HCT116 (cell line): ENCODE measurements around the gene DOK5. TPM values are rescaled to one million over a fixed set of nuclear protein-coding genes. Genes with fewer than 3 reads are reported as not detected.

Source experiments
- ATAC-seq: fragments of 200-7000 bp; cut with Tn5 transposase; 2 replicates; pipeline ENCODE4 v1.9.1; 2020; ENCODE audit warnings: mild to moderate bottlenecking, moderate library complexity
- BruUV-seq: library from RNA; stranded (reverse); fragments of 400-500 nt; replicated peaks from 2 replicates; lab custom pipeline; 2021; lab: Mats Ljungman, UMichigan
- CTCF ChIA-PET: fragments of 300-600 bp; sonication (Branson Sonifier 250); formaldehyde crosslinking; loops from one replicate; lab custom pipeline; 2021; ENCODE audit warnings: antibody characterized with exemption; lab: Charles Lee
- POLR2A ChIA-PET: fragments of 300-600, 350-600 bp; sonication (Branson Sonifier 250); formaldehyde crosslinking; loops from one replicate; lab custom pipeline; 2021; ENCODE audit warnings: antibody characterized with exemption; lab: Charles Lee
- RAD21 ChIA-PET, 2 experiments: fragments of 300-600 bp; sonication (Branson Sonifier 250); formaldehyde crosslinking; loops; one replicate each; lab custom pipeline; 2023; ENCODE audit warnings: low total read pairs in 2 of 2; ENCODE audit not compliant: uncharacterized antibody in 2 of 2, unreplicated experiment in 2 of 2, low non-redundant PET in 1 of 2; lab: Charles Lee
- DNase-seq: peaks from one replicate; pipeline ENCODE4 v3.0.0-alpha.2; 2010; ENCODE audit warnings: low read depth, low spot score
- H2AFZ ChIP-seq: fragments of 200-600 bp; shearing (Covaris generic), sonication (generic); 2 replicates; pipeline ENCODE4 v1.6.1; 2017; ENCODE audit warnings: low read depth, mixed run types, mixed read lengths, antibody characterized with exemption, low read length; ENCODE audit not compliant: poor library complexity, severe bottlenecking
- H3K27ac ChIP-seq: 2 replicates; pipeline ENCODE4 v1.5.1; 2012; ENCODE audit warnings: low read depth, low read length
- H3K27me3 ChIP-seq: fragments of 200-600 bp; sonication (generic); 2 replicates; pipeline ENCODE4 v1.6.1; 2016; ENCODE audit warnings: mixed run types, low read length, mixed read lengths; ENCODE audit not compliant: insufficient read depth
- H3K36me3 ChIP-seq, 2 experiments: fragments of 200-500 bp in 1 of 2; fragments of 200-600 bp in 1 of 2; sonication (Bioruptor generic) in 1 of 2; sonication (generic) in 1 of 2; 2 replicates each; pipeline versions ENCODE4 v1.5.1 to v1.6.1; 2014 to 2016; ENCODE audit warnings: low read length in 2 of 2, inconsistent platforms in 1 of 2, mixed read lengths in 1 of 2, mixed run types in 1 of 2; ENCODE audit not compliant: insufficient read depth in 2 of 2, control insufficient read depth in 1 of 2
- H3K4me1 ChIP-seq, 2 experiments: fragments of 200-600 bp in 1 of 2; sonication (generic) in 1 of 2; 2 replicates each; pipeline versions ENCODE4 v1.5.1 to v1.6.1; 2012 to 2017; ENCODE audit warnings: low read length in 2 of 2, inconsistent platforms in 1 of 2, mild to moderate bottlenecking in 1 of 2, mixed read lengths in 1 of 2, mixed run types in 1 of 2, moderate library complexity in 1 of 2; ENCODE audit not compliant: insufficient read depth in 2 of 2, control insufficient read depth in 1 of 2
- H3K4me2 ChIP-seq: fragments of 200-600 bp; sonication (generic); 2 replicates; pipeline ENCODE4 v1.6.1; 2017; ENCODE audit warnings: mixed run types, low read length, mixed read lengths
- H3K4me3 ChIP-seq, 2 experiments: fragments of 200-600 bp in 1 of 2; sonication (generic) in 1 of 2; replicated peaks in 1 of 2; 2 replicates each; pipeline ENCODE4 v1.5.1; 2011 to 2016; ENCODE audit warnings: low read length in 2 of 2, control low read depth in 1 of 2, low read depth in 1 of 2, mild to moderate bottlenecking in 1 of 2, mixed read lengths in 1 of 2, mixed run types in 1 of 2
- H3K79me2 ChIP-seq: fragments of 200-600 bp; sonication (generic); 2 replicates; pipeline ENCODE4 v1.6.1; 2017; ENCODE audit warnings: mild to moderate bottlenecking, mixed run types, low read length, moderate library complexity, mixed read lengths; ENCODE audit not compliant: insufficient read depth
- H3K9ac ChIP-seq: fragments of 200-600 bp; sonication (generic); 2 replicates; pipeline ENCODE4 v1.6.1; 2016; ENCODE audit warnings: low read length, mixed read lengths
- H3K9me2 ChIP-seq: fragments of 200-600 bp; sonication (generic), shearing (Covaris generic); 2 replicates; pipeline ENCODE4 v1.6.1; 2017; ENCODE audit warnings: mixed run types, mild to moderate bottlenecking, moderate library complexity; ENCODE audit not compliant: insufficient read depth
- H3K9me3 ChIP-seq, 2 experiments: fragments of 200-500 bp in 1 of 2; fragments of 200-600 bp in 1 of 2; sonication (Bioruptor generic) in 1 of 2; sonication (generic) in 1 of 2; 2 replicates each; pipeline ENCODE4 v1.6.1; 2014 to 2017; ENCODE audit warnings: low read length in 2 of 2, mixed read lengths in 2 of 2, inconsistent platforms in 1 of 2, low read depth in 1 of 2, mild to moderate bottlenecking in 1 of 2, mixed run types in 1 of 2, moderate library complexity in 1 of 2; ENCODE audit not compliant: control insufficient read depth in 1 of 2, insufficient read depth in 1 of 2
- H4K20me1 ChIP-seq: fragments of 200-600 bp; sonication (generic), shearing (Covaris generic); 2 replicates; pipeline ENCODE4 v1.6.1; 2017; ENCODE audit warnings: mixed run types, mild to moderate bottlenecking, moderate library complexity; ENCODE audit not compliant: insufficient read depth
- CBX3 ChIP-seq: IDR thresholded peaks from 2 replicates; pipeline ENCODE4 v1.6.1; 2012; ENCODE audit warnings: low read depth
- CEBPB ChIP-seq: IDR thresholded peaks from 2 replicates; pipeline ENCODE4 v1.6.1; 2012; ENCODE audit warnings: low read depth
- ELF1 ChIP-seq: IDR thresholded peaks from 2 replicates; pipeline ENCODE4 v1.6.1; 2012; ENCODE audit warnings: low read depth, borderline replicate concordance
- POLR2A ChIP-seq: IDR thresholded peaks from 2 replicates; pipeline ENCODE4 v1.7.0; 2011; ENCODE audit warnings: borderline replicate concordance; ENCODE audit not compliant: insufficient read depth, insufficient read length; ENCODE audit errors: extremely low read depth
- RAD21 ChIP-seq: IDR thresholded peaks from 2 replicates; pipeline ENCODE4 v1.6.1; 2012; ENCODE audit warnings: low read depth, mild to moderate bottlenecking
- REST ChIP-seq: IDR thresholded peaks from 2 replicates; pipeline ENCODE4 v1.6.1; 2012; ENCODE audit warnings: low read depth
- SIN3A ChIP-seq: IDR thresholded peaks from 2 replicates; pipeline ENCODE4 v1.6.1; 2012; ENCODE audit warnings: low read depth
- SP1 ChIP-seq: IDR thresholded peaks from 2 replicates; pipeline ENCODE4 v1.6.1; 2012; ENCODE audit warnings: low read depth
- TCF7L2 ChIP-seq: IDR thresholded peaks from 2 replicates; pipeline ENCODE4 v1.7.0; 2011; ENCODE audit warnings: borderline replicate concordance, inconsistent platforms; ENCODE audit not compliant: insufficient read depth, insufficient read length; ENCODE audit errors: extremely low read depth
- ZBTB33 ChIP-seq: IDR thresholded peaks from 2 replicates; pipeline ENCODE4 v1.6.1; 2011; ENCODE audit warnings: mild to moderate bottlenecking, low read length, moderate library complexity; ENCODE audit not compliant: insufficient replicate concordance; ENCODE audit errors: extremely low read depth
- ZFX ChIP-seq: fragments of 450-650 bp; IDR thresholded peaks from 2 replicates; pipeline ENCODE4 v1.6.1; 2017
- ZNF274 ChIP-seq: fragments of 200-500 bp; sonication (Bioruptor generic); IDR thresholded peaks from 2 replicates; pipeline ENCODE4 v1.6.1; 2014; ENCODE audit warnings: mild to moderate bottlenecking, low read depth, low read length, inconsistent platforms
- intact Hi-C: fragments of 100-400 bp; cut with micrococcal nuclease; formaldehyde crosslinking; loops from 2 replicates; pipeline ENCODE4 v1.10.0; 2022
- total RNA-seq: library from RNA; stranded (reverse); gene quantifications from one replicate; pipeline ENCODE4 v1.2.1, GENCODE V29; 2021; ENCODE audit not compliant: unreplicated experiment
- TF ChIP-seq, protein P1 (sequence below): IDR thresholded peaks from 2 replicates; pipeline ENCODE4 v1.6.1; 2012

The DOK5 gene
- total RNA-seq, 1 experiment from 2014 or later: not detected

DNA sequence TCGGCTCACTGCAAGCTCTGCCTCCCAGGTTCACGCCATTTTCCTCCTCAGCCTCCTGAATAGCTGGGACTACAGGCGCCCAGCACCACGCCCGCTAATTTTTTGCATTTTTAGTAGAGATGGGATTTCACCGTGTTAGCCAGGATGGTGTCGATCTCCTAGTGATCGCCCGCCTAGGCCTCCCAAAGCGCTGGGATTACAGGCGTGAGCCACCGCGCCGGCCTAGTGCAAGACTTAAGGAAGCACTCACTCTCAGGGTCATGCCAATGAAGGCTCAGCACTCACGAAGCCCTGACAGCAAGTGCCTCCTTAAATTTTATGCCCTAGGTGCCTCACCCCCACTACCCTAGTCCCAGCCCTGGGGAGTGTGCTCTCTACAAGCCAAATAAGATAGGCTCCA, 4.7 kb upstream of the DOK5 start:
- no peaks in the 10 kb centered on the region for H3K79me2 ChIP-seq
- DNase-seq (no peak), ATAC-seq (no peak)
- H3K27ac ChIP-seq: no peak overlapping the region
- ChIA-PET CTCF (no interaction called here), RAD21 (no interaction called here), POLR2A (interaction anchor here (1.1 kb wide), 1 partner anchor 8 kb away, joined by 3 read pairs; no protein-coding TSS in a partner anchor)
- no peak overlapping the region for H3K9ac ChIP-seq
- TF ChIP-seq ZFX: no peak
- TF ChIP-seq SP1: no peak
- no peak for TF ChIP-seq ELF1
- TF ChIP-seq, protein P1, sequence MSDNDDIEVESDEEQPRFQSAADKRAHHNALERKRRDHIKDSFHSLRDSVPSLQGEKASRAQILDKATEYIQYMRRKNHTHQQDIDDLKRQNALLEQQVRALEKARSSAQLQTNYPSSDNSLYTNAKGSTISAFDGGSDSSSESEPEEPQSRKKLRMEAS: no peak
- TF ChIP-seq ZBTB33: no peak
- TF ChIP-seq CEBPB: no peak
- no peak for TF ChIP-seq SIN3A
- no peak overlapping the region for H3K4me3 ChIP-seq
- H3K4me2 ChIP-seq: no peak overlapping the region
- no peaks in the 10 kb centered on the region for H4K20me1 ChIP-seq
- no peaks in the 10 kb centered on the region for H3K9me3 ChIP-seq
- intact Hi-C loops: no loop called here
- H3K27me3 ChIP-seq: no peaks in the 10 kb centered on the region
- no peaks in the 10 kb centered on the region for H3K36me3 ChIP-seq
- no TSS peak for BruUV-seq
- H3K4me1 ChIP-seq: no peaks in the 10 kb centered on the region
- H3K9me2 ChIP-seq: no peaks in the 10 kb centered on the region
- no peak overlapping the region for H2AFZ ChIP-seq

DNA sequence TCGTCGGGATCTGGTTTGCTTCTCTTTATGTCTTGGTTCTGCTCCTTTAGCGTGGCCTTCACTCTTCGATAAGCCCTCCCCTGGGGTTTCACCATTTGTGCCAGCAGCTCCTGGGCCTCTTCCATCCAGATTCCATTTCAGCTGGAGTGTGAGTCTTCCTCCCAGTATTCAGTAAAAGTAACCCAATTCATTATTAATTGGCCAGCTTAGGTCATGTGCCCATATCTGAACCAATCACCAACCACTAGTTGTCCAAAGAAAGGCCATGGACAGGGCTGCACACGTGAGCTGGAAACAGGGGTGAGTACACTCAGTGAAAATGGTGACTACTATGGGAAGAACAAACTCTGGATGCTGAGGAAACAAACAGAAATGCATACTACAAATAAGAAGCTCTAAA, 2.8 kb upstream of the DOK5 start:
- Histone ChIP-seq H3K4me1 (no peaks in the 10 kb centered on the region), H3K4me2 (no peak overlapping the region), H3K27me3 (no peaks in the 10 kb centered on the region), H3K9me3 (no peaks in the 10 kb centered on the region), H3K36me3 (no peaks in the 10 kb centered on the region), H4K20me1 (no peaks in the 10 kb centered on the region), H3K4me3 (no peak overlapping the region), H3K9me2 (no peaks in the 10 kb centered on the region), H3K9ac (no peak overlapping the region), H3K27ac (no peak overlapping the region), H2AFZ (no peak overlapping the region), H3K79me2 (no peaks in the 10 kb centered on the region)
- BruUV-seq: no TSS peak
- ChIA-PET CTCF (no interaction called here), RAD21 (no interaction called here), POLR2A (no interaction called here)
- DNase-seq: no peak
- ATAC-seq: no peak
- intact Hi-C loops: no loop called here
- TF ChIP-seq ZNF274 (no peak), TCF7L2 (no peak), RAD21 (no peak), ZFX (no peak), ZBTB33 (no peak), POLR2A (no peak), REST (no peak), CBX3 (no peak), CEBPB (no peak), SIN3A (no peak)
